Activated CD4-positive, alpha-beta T cell treated with anti-CD3 and anti-CD28 coated beads for 36 hours (primary cell): ENCODE results near the gene CTIF. TPM values are rescaled to one million over a fixed set of nuclear protein-coding genes. Genes with fewer than 3 reads are reported as not detected.

Experiments used
- ATAC-seq: fragments of 200-7000 bp; cut with Tn5 transposase; one replicate; pipeline ENCODE4 v1.10.0; 2021; ENCODE audit warnings: mild to moderate bottlenecking, moderate library complexity
- CTCF ChIA-PET: fragments of 350-600 bp; sonication (Branson Sonifier 250); formaldehyde crosslinking; loops from one replicate; lab custom pipeline; 2021; ENCODE audit warnings: antibody characterized with exemption; lab: Charles Lee
- POLR2A ChIA-PET: fragments of 350-600 bp; sonication (Branson Sonifier 250); formaldehyde crosslinking; loops from one replicate; lab custom pipeline; 2021; ENCODE audit warnings: antibody characterized with exemption, inconsistent platforms; lab: Charles Lee
- DNase-seq: peaks from one replicate; pipeline ENCODE4 v3.0.0-alpha.2; 2020
- H3K27ac Mint-ChIP-seq: one replicate; pipeline ENCODE4 v1.8.0; 2021; ENCODE audit warnings: mixed read lengths
- H3K27me3 Mint-ChIP-seq: one replicate; pipeline ENCODE4 v1.8.0; 2021; ENCODE audit warnings: mixed read lengths
- H3K36me3 Mint-ChIP-seq: one replicate; pipeline ENCODE4 v1.8.0; 2021; ENCODE audit warnings: low read depth, mixed read lengths
- H3K4me1 Mint-ChIP-seq: one replicate; pipeline ENCODE4 v1.8.0; 2021; ENCODE audit warnings: mixed read lengths
- H3K4me3 Mint-ChIP-seq: one replicate; pipeline ENCODE4 v1.8.0; 2021; ENCODE audit warnings: mild to moderate bottlenecking, moderate library complexity, mixed read lengths
- H3K9me3 Mint-ChIP-seq: one replicate; pipeline ENCODE4 v1.8.0; 2021; ENCODE audit warnings: low read depth, mixed read lengths
- intact Hi-C, 2 experiments: fragments of 100-400 bp; cut with DNase I in 1 of 2; cut with micrococcal nuclease in 1 of 2; formaldehyde crosslinking; loops; one replicate each; pipeline versions ENCODE4 v1.14.2 to v1.15.1; 2022 to 2024; cut with DNase I, micrococcal nuclease
- total RNA-seq, 2 experiments: library from RNA; stranded (reverse); gene quantifications; one replicate each; pipeline ENCODE4 v1.2.3, GENCODE V29; 2021

The CTIF gene
- total RNA-seq, 2 experiments from 2014 or later = 4.5 to 5.3 TPM

GRCh38 chr18:48846423-48846932, 307.6 kb downstream of the CTIF start:
- peaks cover 29% of the 10 kb centered on the region for H3K4me1 Mint-ChIP-seq
- H3K27me3 Mint-ChIP-seq = no peaks in the 10 kb centered on the region
- ChIA-PET POLR2A (no interaction called here), CTCF (interaction anchor here (0.7 kb wide), 2 partner anchors 10 to 419 kb away, joined by 3 read pairs; no protein-coding TSS in a partner anchor)
- no peak overlapping the region for H3K27ac Mint-ChIP-seq
- no peak for DNase-seq
- intact Hi-C loops = no loop called here
- H3K36me3 Mint-ChIP-seq = no peaks in the 10 kb centered on the region
- no peak for ATAC-seq
- H3K4me3 Mint-ChIP-seq = no peak overlapping the region
- peaks cover 3% of the 10 kb centered on the region for H3K9me3 Mint-ChIP-seq

DNA sequence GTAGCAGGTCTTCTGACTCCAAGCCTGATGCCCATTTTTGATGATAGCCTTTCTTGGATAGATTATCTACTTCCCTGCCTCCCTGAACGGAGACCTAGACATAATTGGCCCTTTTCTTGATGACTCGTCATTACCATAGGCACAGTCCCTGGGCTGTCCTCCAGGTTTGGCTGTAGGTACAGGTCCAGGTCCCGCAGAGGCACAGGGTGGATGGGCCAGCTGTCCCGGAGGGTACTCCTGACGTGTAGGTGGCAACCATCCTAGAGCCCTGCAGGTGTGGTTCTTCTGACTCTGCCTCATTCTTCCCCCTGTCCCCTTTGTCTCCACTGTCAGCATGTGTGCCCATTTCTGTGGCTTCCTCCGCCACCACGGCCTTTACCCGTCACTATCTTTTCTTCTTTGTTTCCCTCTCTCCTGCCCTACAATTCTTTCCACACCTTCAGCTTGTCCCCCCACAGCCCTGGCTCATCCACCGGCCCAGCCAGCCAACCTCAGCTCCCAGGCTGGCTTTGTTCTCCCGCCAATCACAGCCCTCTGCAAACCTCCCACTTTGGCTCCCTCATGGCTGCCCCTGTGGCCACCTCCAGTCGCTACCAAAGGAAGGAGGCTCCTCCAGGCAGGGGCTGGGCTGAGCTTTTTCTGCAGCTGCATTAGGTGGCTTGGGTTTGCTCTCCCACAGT, 309.1 kb downstream of the CTIF start:
- Mint-ChIP-seq H3K4me3 (no peak overlapping the region), H3K27ac (no peak overlapping the region), H3K36me3 (no peaks in the 10 kb centered on the region), H3K9me3 (peaks cover 3% of the 10 kb centered on the region), H3K4me1 (peaks cover 29% of the 10 kb centered on the region), H3K27me3 (no peaks in the 10 kb centered on the region)
- ATAC-seq (no peak), DNase-seq (no peak)
- intact Hi-C loops = no loop called here
- POLR2A ChIA-PET = no interaction called here
- CTCF ChIA-PET = no interaction called here

DNA sequence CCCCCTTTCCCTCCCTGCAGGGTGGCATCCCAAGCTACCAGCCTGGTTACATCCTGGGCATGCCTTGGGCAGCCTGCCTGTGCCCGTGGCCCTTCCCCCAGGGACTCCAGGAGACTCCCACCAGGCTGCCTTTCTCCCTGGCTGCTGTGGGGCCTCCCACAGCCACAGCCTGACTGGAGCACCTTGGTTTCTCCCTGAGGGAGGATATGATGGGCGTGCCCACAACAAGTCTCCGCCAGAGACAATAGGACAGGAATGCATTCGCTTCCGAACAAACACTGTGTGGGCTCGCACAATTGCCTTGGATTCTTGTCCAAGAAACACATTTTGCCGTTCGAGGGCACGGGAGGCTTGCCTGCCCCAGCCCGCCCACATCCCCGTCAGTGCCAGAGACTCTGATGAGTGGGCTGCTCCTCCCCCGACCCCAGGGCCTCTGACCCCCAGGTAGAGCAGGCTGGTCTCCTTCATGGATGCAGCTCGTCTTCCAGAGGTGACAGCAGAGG, 309.9 kb downstream of the CTIF start:
- Mint-ChIP-seq H3K27ac (no peak overlapping the region), H3K36me3 (no peaks in the 10 kb centered on the region), H3K27me3 (no peaks in the 10 kb centered on the region), H3K4me1 (peaks cover 28% of the 10 kb centered on the region), H3K9me3 (peaks cover 3% of the 10 kb centered on the region), H3K4me3 (no peak overlapping the region)
- intact Hi-C loops = no loop called here
- no peak for ATAC-seq
- no peak for DNase-seq
- CTCF ChIA-PET = no interaction called here
- POLR2A ChIA-PET = no interaction called here

DNA sequence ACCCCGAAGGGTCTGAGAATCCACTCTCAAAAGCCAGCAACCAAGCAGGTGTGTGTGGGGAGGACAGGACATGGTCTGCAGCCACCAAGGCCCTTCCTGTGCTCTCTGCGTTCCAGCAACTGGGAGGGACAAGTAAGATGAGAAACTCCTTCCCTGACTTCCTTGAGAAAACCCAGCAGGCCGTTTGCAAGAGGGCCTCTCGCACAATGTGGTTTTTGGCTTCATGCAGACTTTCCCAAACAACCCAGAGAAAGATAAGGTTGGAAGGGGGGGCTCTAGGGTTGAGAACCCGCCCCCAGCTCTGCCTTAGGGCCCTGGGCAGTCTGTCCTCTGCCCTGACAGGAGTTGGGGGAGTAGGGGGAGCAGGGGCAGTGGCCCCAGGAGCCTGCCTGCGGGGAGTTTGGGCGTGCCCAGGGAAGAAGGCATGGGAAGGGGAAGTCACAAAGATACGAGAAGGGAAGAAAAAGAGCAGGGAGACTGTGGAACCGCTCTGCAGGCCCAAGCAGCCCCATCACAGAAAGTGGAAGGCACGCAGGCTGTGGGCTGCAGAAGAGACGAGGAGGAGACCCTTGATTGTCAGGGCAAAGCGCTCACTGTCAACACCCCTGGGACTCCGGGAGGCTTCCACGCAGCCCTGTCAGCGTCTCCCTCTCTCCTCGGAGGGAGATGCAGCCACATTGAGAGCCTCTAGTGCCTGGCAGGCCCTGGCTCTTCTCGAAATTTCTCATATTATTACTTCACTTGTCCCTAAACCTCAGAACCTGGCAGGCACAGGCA, 312.2 kb downstream of the CTIF start:
- intact Hi-C loops = no loop called here
- Mint-ChIP-seq H3K27ac (no peak overlapping the region), H3K4me1 (peaks cover 33% of the 10 kb centered on the region), H3K4me3 (no peak overlapping the region), H3K36me3 (no peaks in the 10 kb centered on the region), H3K9me3 (peaks cover 3% of the 10 kb centered on the region), H3K27me3 (no peaks in the 10 kb centered on the region)
- no peak for DNase-seq
- no peak for ATAC-seq
- ChIA-PET CTCF (interaction anchor here (0.6 kb wide), 1 partner anchor 84 kb away, joined by 6 read pairs; no protein-coding TSS in a partner anchor), POLR2A (no interaction called here)

- CTCF ChIA-PET = interaction anchor here (0.6 kb wide), 1 partner anchor 83 kb away, joined by 6 read pairs; no protein-coding TSS in a partner anchor
- POLR2A ChIA-PET = no interaction called here
- Mint-ChIP-seq H3K27me3 (no peaks in the 10 kb centered on the region), H3K4me3 (no peak overlapping the region), H3K9me3 (peaks cover 1% of the 10 kb centered on the region), H3K4me1 (peaks cover 37% of the 10 kb centered on the region), H3K36me3 (no peaks in the 10 kb centered on the region), H3K27ac (no peak overlapping the region)
- DNase-seq = no peak
- no peak for ATAC-seq
- intact Hi-C loops = no loop called here
Measured at GRCh38 chr18:48851599-48851960, 312.7 kb downstream of the CTIF start.

DNA sequence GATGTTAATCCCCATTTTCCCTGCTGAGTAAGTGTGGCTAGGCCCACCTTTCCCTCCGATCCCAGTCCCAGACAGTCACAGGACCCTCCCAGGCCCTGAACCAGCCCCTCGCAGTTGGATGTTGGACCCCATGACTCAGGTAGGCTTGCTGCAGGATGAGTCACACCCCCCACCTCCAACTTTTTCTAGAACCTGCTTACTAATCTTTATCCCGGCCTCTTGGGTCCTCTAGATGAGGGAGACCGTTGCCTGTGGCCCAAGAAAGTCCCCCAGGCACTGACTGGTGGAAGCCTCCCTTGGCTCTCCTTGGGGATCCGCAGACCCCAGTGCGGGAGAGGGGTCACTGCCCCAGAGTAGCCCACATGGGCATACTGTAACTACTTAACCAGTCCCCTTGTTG, 313.5 kb downstream of the CTIF start:
- Mint-ChIP-seq H3K27me3 (no peaks in the 10 kb centered on the region), H3K27ac (no peak overlapping the region), H3K4me3 (no peak overlapping the region), H3K4me1 (peaks cover 37% of the 10 kb centered on the region), H3K9me3 (no peaks in the 10 kb centered on the region), H3K36me3 (no peaks in the 10 kb centered on the region)
- CTCF ChIA-PET = no interaction called here
- ATAC-seq = peak; percentile 54
- DNase-seq = no peak
- intact Hi-C loops = no loop called here
- POLR2A ChIA-PET = no interaction called here

DNA sequence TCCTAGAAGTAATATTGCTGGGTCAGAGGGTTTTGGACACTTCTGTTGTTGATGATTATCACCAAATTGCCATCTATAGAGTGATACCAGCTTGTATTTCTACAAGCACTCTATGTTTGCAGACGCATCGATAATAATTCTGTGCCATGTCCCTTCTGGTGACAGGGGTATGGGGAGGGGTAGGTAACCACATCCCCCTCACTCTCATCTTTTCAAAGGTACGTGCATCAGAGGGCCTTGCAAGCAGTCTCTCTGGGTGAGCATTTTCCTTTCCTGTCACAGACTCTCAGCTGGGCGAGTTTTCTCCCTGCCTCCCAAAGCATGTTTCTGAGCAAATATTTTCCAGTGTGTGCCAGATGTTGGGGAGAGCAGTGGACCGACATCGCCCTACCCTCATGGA, 314.0 kb downstream of the CTIF start:
- ATAC-seq = peak; percentile 32
- H3K27ac Mint-ChIP-seq = no peak overlapping the region

GRCh38 chr18:48853588-48853987, 314.8 kb downstream of the CTIF start:
- peaks cover 37% of the 10 kb centered on the region for H3K4me1 Mint-ChIP-seq
- intact Hi-C loops = no loop called here
- ChIA-PET CTCF (interaction anchor here (0.6 kb wide), 1 partner anchor 498 kb away, joined by 4 read pairs; no protein-coding TSS in a partner anchor), POLR2A (interaction anchor here (0.8 kb wide), 1 partner anchor 33 kb away, joined by 3 read pairs; no protein-coding TSS in a partner anchor)
- no peaks in the 10 kb centered on the region for H3K9me3 Mint-ChIP-seq
- no peaks in the 10 kb centered on the region for H3K36me3 Mint-ChIP-seq
- DNase-seq = no peak
- H3K27me3 Mint-ChIP-seq = no peaks in the 10 kb centered on the region
- H3K27ac Mint-ChIP-seq = no peak overlapping the region
- ATAC-seq = no peak
- no peak overlapping the region for H3K4me3 Mint-ChIP-seq

More for the DNA sequence above, 314.0 kb downstream of the CTIF start:
- ChIA-PET CTCF (no interaction called here), POLR2A (no interaction called here)
- no peak for DNase-seq
- H3K9me3 Mint-ChIP-seq = no peaks in the 10 kb centered on the region
- no peaks in the 10 kb centered on the region for H3K27me3 Mint-ChIP-seq
- H3K4me3 Mint-ChIP-seq = no peak overlapping the region
- H3K4me1 Mint-ChIP-seq = peaks cover 37% of the 10 kb centered on the region
- intact Hi-C loops = no loop called here
- no peaks in the 10 kb centered on the region for H3K36me3 Mint-ChIP-seq

DNA sequence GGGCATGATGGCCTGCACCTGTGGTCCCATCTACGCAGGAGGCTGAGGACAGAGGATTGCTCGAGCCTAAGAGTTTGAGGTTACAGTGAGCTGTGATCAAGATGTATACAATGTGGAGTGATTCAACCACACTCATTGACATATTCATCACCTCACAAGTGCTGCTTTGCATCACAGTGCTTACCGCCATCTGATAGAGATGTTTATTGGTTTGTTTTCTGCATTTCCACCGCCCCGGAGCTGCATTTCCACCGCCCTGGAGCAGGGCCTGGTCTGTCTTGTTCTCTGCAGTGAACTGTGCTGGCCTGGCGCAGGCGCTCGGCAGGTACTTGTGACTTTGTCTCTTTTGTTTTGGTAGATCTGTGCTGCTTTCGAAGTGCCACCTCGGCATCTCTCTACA, 315.9 kb downstream of the CTIF start:
- Mint-ChIP-seq H3K27me3 (no peaks in the 10 kb centered on the region), H3K4me3 (no peak overlapping the region), H3K27ac (no peak overlapping the region), H3K36me3 (no peaks in the 10 kb centered on the region), H3K4me1 (peaks cover 37% of the 10 kb centered on the region), H3K9me3 (no peaks in the 10 kb centered on the region)
- no peak for DNase-seq
- peak; percentile 47 for ATAC-seq
- intact Hi-C loops = no loop called here
- CTCF ChIA-PET = interaction anchor here (0.5 kb wide), 1 partner anchor 24 kb away, joined by 3 read pairs; no protein-coding TSS in a partner anchor
- POLR2A ChIA-PET = interaction anchor here (0.8 kb wide), 1 partner anchor 35 kb away, joined by 3 read pairs; no protein-coding TSS in a partner anchor

- Mint-ChIP-seq H3K9me3 (no peaks in the 10 kb centered on the region), H3K27me3 (no peaks in the 10 kb centered on the region), H3K27ac (peak overlapping the region; percentile 8), H3K4me1 (peaks cover 37% of the 10 kb centered on the region), H3K4me3 (no peak overlapping the region), H3K36me3 (no peaks in the 10 kb centered on the region)
- ChIA-PET CTCF (interaction anchor here (1.2 kb wide), 1 partner anchor 179 kb away, joined by 3 read pairs; no protein-coding TSS in a partner anchor), POLR2A (interaction anchor here (0.7 to 0.9 kb wide), 2 partner anchors 14 to 176 kb away, joined by 3 read pairs; no protein-coding TSS in a partner anchor)
- intact Hi-C loops = no loop called here
- no peak for DNase-seq
- ATAC-seq = peak; percentile 44
Measured at GRCh38 chr18:48855422-48856377, 316.9 kb downstream of the CTIF start.
